Measurements from ENCODE around the gene SMAD9.

Gene SMAD9

DNA sequence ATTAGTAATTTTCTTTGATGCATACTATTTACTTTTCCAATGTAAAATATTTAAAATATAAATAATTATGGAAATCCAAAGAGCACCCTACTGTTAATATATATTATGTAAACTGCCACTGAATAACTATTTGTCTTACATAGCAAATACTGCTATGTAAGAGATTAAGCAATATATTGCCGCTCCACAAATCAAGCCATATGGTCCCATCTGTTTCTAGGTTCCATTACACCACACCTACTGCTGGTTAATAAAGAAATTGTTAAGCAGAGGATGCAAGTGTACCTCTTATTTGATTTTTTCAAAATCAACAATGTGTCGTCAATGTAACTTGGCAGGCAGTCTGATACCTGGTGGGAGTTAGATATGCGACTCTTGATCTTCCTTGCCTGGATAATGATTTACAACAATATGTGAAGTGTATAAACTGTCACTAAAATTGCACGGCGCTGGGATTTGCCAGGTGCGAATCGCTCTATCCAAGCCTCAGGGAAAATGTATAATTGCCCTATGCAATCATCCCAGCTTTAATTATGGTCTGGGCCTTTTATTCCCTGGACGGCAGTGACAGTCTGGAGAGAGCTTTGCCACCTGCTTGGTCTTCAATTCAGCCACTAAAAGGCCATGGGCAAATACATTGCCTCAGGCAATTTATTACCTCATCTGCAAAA lies 16.0 kb downstream of the SMAD9 start:
- TF ChIP-seq, protein P1, sequence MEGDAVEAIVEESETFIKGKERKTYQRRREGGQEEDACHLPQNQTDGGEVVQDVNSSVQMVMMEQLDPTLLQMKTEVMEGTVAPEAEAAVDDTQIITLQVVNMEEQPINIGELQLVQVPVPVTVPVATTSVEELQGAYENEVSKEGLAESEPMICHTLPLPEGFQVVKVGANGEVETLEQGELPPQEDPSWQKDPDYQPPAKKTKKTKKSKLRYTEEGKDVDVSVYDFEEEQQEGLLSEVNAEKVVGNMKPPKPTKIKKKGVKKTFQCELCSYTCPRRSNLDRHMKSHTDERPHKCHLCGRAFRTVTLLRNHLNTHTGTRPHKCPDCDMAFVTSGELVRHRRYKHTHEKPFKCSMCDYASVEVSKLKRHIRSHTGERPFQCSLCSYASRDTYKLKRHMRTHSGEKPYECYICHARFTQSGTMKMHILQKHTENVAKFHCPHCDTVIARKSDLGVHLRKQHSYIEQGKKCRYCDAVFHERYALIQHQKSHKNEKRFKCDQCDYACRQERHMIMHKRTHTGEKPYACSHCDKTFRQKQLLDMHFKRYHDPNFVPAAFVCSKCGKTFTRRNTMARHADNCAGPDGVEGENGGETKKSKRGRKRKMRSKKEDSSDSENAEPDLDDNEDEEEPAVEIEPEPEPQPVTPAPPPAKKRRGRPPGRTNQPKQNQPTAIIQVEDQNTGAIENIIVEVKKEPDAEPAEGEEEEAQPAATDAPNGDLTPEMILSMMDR (IDR thresholded peaks at IDR 0.05; ENCODE audit: low read depth, low read length, missing control alignments), result no peak
- no peak overlapping the region for H3K4me3 ChIP-seq (replicated peaks; ENCODE audit: low read depth, low read length)
- DNase-seq (ENCODE audit: extremely low read depth, low read depth), result no peak

DNA sequence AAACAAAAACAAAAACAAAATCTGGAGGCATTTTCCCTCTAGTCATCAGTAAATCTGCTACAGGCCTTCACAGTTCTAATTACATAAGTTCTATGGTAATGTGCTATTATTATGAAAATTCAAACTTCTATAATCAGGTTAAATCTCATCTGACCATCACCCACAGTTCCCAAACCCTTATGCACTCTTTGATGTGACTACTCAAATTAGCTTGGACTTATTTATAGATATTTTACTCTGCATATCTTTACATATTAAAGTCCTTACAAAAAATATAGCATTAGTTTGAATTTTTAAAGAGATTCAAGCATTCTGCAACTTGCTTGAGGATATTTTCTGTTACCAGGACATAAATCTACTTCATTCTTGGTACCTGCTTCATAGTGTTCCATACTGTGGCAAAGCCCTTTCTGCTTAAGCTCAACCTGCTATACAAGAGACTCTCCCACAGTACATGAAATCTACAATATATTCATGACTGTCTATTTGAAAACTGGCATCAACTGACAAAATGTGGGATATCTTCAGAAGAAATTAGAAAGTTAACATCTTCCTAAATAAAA lies 22.9 kb downstream of the SMAD9 start:
- TF ChIP-seq, protein P1 (IDR thresholded peaks at IDR 0.05; ENCODE audit: low read depth, low read length, missing control alignments), result no peak
- H3K4me3 ChIP-seq (replicated peaks; ENCODE audit: low read depth, low read length), result no peak overlapping the region
- no peak for DNase-seq (ENCODE audit: extremely low read depth, low read depth)

DNA sequence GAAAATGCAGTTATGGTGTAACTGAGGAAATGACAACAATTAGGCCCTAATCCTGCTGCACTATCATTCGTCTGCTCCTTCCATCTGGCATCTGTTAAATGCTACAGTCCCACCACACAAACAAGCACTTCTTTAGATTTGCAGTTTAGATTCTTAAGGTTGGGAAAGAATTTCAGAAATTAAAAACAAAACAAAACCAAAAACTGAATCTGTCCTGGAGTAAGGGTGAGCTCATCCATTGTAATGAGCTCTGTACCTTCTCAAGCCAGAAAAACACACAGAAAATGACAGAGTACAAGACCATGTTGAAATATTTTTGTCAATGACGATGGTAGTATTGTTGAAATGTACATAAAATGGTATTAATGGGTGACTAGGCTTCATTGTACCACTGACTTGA lies 28.3 kb downstream of the SMAD9 start:
- no peak overlapping the region for H3K4me3 ChIP-seq (replicated peaks; ENCODE audit: low read depth, low read length)
- no peak for DNase-seq (ENCODE audit: extremely low read depth, low read depth)
- TF ChIP-seq, protein P1 (IDR thresholded peaks at IDR 0.05; ENCODE audit: low read depth, low read length, missing control alignments), result no peak

DNA sequence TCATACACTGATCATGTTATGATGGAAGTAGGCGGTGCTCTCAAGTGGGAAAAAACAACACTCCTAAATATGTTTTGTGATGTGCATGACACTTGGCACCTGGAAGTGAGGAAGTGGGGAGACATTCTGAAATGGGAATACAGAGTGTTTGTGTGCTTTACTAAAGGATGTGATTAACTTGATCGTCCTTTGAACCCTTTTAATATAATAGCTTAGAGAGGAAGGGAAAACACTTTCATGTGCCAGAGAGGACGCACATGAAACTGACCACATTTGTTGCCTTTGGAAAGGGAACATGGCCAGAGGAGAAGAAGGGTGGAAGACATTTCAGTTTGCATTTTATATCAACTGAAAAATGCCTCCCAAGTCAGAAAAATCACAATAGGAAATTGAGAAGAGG lies 31.4 kb downstream of the SMAD9 start:
- no peak overlapping the region for H3K4me3 ChIP-seq (replicated peaks; ENCODE audit: low read depth, low read length)
- TF ChIP-seq, protein P1 (IDR thresholded peaks at IDR 0.05; ENCODE audit: low read depth, low read length, missing control alignments), result no peak
- DNase-seq (ENCODE audit: extremely low read depth, low read depth), result no peak

DNA sequence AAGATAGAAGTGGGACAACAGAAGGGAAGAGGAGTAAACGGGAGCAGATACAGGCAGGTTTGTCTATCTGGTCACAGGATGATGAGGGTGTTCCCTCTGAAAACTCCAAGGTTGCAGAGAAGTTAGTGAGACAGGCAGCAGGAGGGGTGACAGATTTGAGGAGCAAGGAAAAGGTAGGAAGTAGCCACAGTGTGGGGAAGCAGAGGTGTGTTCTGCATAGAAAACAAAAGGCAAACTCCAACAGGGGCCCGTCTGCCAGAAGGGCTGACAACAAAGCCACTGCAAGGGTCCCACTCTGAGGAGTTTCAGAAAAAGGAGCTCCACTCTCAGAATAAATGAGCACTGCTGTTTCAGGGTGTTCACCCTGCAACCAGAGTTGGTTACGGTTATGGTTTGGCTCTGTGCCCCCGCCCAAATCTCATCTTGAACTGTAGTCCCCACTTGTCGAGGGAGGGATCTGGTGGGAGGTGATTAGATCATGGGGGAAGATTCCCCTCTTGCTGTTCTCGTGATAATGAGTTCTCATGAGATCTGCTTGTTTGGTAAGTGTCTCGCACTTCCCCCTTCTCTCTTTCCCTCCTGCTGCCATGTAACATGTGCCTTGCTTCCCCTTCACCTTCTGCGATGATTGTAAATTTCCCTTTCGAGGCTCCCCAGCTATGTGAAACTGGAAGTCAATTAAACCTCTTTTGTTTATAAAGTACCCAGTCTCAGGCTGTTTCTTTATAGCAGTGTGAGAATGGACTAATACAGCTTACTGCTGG lies 32.1 kb downstream of the SMAD9 start:
- TF ChIP-seq, protein P1 (IDR thresholded peaks at IDR 0.05; ENCODE audit: low read depth, low read length, missing control alignments), result no peak
- H3K4me3 ChIP-seq (replicated peaks; ENCODE audit: low read depth, low read length), result no peak overlapping the region
- DNase-seq (ENCODE audit: extremely low read depth, low read depth), result no peak

DNA sequence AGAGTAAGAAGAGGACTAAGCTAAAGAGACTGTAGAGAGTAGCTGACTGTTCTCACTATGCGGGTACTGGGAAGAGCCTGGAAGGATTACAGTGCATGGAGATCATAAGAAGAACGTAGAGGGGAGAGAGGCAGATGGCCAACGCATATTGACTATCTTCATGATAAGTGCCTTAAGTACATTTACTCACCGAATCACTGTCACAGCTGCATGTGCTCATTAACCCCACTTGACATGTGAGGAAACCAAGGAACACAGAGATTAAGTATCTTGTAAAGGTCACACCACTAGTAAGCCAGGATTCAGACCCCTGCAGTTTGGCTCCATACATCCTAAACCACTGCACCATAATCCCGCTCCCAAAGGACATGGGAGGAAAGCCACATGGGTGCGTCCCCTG lies 34.1 kb downstream of the SMAD9 start:
- TF ChIP-seq, protein P1 (IDR thresholded peaks at IDR 0.05; ENCODE audit: low read depth, low read length, missing control alignments), result no peak

More for the DNA sequence above, 34.1 kb downstream of the SMAD9 start:
- no peak for DNase-seq (ENCODE audit: extremely low read depth, low read depth)
- no peak overlapping the region for H3K4me3 ChIP-seq (replicated peaks; ENCODE audit: low read depth, low read length)
